Psoas muscle (tissue), 8 donors: Measurements from ENCODE around the gene RPL18A. TPM values are rescaled to one million over a fixed set of nuclear protein-coding genes. Genes with fewer than 3 reads are reported as not detected.

Experiments used
- ATAC-seq, 4 donors: fragments of 200-7000 bp; cut with Tn5 transposase; one replicate each; pipeline ENCODE4 v1.9.1; 2020; ENCODE audit warnings: moderate library complexity in 3 of 4, mild to moderate bottlenecking in 2 of 4
- DNase-seq, 2 donors: peaks; one replicate each; pipeline ENCODE4 v3.0.0-alpha.2; 2020
- H3K27ac ChIP-seq: fragments of 200-600 bp; one replicate; pipeline ENCODE4 v1.8.0; 2022
- H3K27me3 ChIP-seq, 3 donors: fragments of 200-600 bp in 1 of 3; one replicate each; pipeline versions ENCODE4 v1.6.1 to v1.8.0; 2013 to 2022; ENCODE audit warnings: low read length in 2 of 3, mild to moderate bottlenecking in 2 of 3, moderate library complexity in 1 of 3; ENCODE audit not compliant: insufficient read depth in 3 of 3
- H3K36me3 ChIP-seq, 2 donors: fragments of 200-600 bp in 1 of 2; one replicate each; pipeline versions ENCODE4 v1.6.1 to v1.8.0; 2013 to 2022; ENCODE audit warnings: low read depth in 1 of 2, mild to moderate bottlenecking in 1 of 2, moderate library complexity in 1 of 2; ENCODE audit not compliant: insufficient read depth in 1 of 2
- H3K4me1 ChIP-seq: fragments of 200-600 bp; one replicate; pipeline ENCODE4 v1.8.0; 2022
- H3K4me3 ChIP-seq: fragments of 200-600 bp; one replicate; pipeline ENCODE4 v1.8.0; 2022; ENCODE audit warnings: mild to moderate bottlenecking
- H3K9me3 ChIP-seq: fragments of 200-600 bp; one replicate; pipeline ENCODE4 v1.8.0; 2022
- WGBS, 3 donors: extraction: QIAGEN DNeasy Blood & Tissue Kit; methylation state at CpG; one replicate each; pipeline versions ENCODE4 v1.1.6 to v1.1.7; 2013; 5-methylcytosine and 5-hydroxymethylcytosine counted together
- intact Hi-C, 2 donors: fragments of 100-400 bp; cut with DNase I; formaldehyde crosslinking; loops; one replicate each; pipeline versions ENCODE4 v1.11.0 to v1.14.2; 2022
- polyA plus RNA-seq, 3 donors: library from polyadenylated mRNA; stranded (reverse); fragments of 200-250 nt; gene quantifications; one replicate each; pipeline ENCODE4 v1.2.3, GENCODE V29; 2013
- total RNA-seq, 4 donors: library from RNA; stranded (reverse); fragmentation: NEBNext Ultra II Directional in 2 of 4; extraction: Animal tissue kit (Norgen Biotek cat#: 25700) in 2 of 4; gene quantifications; one replicate each; pipeline versions ENCODE4 v1.2.1 to v1.2.4, GENCODE V29; 2021 to 2023
- TF ChIP-seq, protein P1 (sequence below): fragments of 200-600 bp; IDR thresholded peaks from one replicate; pipeline ENCODE4 v1.8.0; 2022; ENCODE audit warnings: antibody characterized with exemption
- donor health status: healthy with polysubstance abuse.
- donor health status: DM: no; HTN: no; CAD: no; lungs with moderate emphysema.
- donor health status: Bipolar disorder and iron deficiency.
- donor health status: healthy.
- donor health status: DM: yes; HTN: yes; CAD: no.
- donor health status: DM: no; HTN: no; CAD: no.
- donor health status: DM: no; HTN: no; CAD: no.
- donor health status: DM: yes; HTN: yes; CAD: no.

RPL18A gene
- total and polyA plus RNA-seq, 7 donors = 1,164 to 3,046 (median 1,735) TPM

DNA sequence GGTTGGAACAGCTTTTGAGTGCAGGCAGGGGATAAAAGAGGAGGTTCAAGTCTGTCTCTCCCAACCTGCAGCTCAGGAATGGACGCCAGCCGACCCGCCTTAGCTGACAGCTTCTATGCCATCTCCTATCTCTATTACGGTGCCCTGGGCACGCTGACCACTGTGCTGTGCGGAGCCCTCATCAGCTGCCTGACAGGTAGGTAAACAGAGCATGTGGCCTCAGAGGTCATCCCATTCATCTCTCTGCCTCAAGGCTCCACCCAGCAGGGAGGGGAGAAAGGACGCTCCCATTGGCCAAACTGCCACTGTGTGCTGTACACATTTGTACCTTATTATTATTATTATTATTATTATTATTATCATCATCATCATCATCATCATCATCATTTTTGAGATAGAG, 28.6 kb downstream of the RPL18A start:
- TF ChIP-seq, protein P1, sequence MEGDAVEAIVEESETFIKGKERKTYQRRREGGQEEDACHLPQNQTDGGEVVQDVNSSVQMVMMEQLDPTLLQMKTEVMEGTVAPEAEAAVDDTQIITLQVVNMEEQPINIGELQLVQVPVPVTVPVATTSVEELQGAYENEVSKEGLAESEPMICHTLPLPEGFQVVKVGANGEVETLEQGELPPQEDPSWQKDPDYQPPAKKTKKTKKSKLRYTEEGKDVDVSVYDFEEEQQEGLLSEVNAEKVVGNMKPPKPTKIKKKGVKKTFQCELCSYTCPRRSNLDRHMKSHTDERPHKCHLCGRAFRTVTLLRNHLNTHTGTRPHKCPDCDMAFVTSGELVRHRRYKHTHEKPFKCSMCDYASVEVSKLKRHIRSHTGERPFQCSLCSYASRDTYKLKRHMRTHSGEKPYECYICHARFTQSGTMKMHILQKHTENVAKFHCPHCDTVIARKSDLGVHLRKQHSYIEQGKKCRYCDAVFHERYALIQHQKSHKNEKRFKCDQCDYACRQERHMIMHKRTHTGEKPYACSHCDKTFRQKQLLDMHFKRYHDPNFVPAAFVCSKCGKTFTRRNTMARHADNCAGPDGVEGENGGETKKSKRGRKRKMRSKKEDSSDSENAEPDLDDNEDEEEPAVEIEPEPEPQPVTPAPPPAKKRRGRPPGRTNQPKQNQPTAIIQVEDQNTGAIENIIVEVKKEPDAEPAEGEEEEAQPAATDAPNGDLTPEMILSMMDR = no peak
- intact Hi-C loops = no loop called here
- Histone ChIP-seq H3K9me3 (no peaks in the 10 kb centered on the region), H3K27ac (no peak overlapping the region), H3K4me3 (no peak overlapping the region), H3K36me3 (no peaks in the 10 kb centered on the region), H3K27me3 (peaks cover 0 to 18% (median 5%) of the 10 kb centered on the region in 3 donors), H3K4me1 (no peaks in the 10 kb centered on the region)
- 79 to 89% (median 84%) methylated on average over 7 of the region's 7 CpGs for whole genome bisulfite sequencing, 3 donors
- DNase-seq (no peak), ATAC-seq (no peak)

DNA sequence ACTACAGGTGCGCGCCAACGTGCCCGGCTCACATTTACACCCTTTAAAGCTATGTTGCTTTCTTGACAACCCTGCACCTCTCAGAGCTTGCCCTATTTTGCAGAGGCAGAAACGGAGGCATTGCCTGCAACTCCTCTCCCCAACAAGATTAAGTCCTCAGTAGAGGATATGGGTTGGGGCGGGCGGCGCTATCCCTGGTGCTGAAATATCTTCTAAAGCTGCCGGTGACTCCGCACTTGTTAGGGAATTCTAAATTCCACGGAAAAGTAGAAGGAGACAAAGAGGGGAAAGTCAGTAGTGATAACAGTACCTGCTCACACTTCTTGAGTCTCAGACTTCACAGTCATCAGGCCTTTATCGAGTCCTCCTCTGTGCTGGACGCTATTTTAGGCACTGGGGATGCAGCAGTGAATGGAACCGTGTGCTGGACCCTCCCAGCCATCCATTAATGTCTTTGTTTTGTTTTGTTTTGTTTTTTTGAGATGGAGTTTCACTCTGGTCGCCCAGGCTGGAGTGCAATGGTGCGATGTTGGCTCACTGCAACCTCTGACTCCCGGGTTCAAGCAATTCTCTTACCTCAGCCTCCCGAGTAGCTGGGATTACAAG, 30.0 kb downstream of the RPL18A start:
- intact Hi-C loops = no loop called here
- H3K4me3 ChIP-seq = no peak overlapping the region
- H3K36me3 ChIP-seq = no peaks in the 10 kb centered on the region
- H3K27me3 ChIP-seq = peaks cover 0 to 24% (median 8%) of the 10 kb centered on the region in 3 donors
- H3K27ac ChIP-seq = no peak overlapping the region
- 22 to 24% (median 23%) methylated on average over 18 of the region's 18 CpGs for WGBS, 3 donors
- H3K9me3 ChIP-seq = no peaks in the 10 kb centered on the region
- ATAC-seq (no peak), DNase-seq (no peak)
- TF ChIP-seq, protein P1 = no peak
- H3K4me1 ChIP-seq = no peaks in the 10 kb centered on the region

DNA sequence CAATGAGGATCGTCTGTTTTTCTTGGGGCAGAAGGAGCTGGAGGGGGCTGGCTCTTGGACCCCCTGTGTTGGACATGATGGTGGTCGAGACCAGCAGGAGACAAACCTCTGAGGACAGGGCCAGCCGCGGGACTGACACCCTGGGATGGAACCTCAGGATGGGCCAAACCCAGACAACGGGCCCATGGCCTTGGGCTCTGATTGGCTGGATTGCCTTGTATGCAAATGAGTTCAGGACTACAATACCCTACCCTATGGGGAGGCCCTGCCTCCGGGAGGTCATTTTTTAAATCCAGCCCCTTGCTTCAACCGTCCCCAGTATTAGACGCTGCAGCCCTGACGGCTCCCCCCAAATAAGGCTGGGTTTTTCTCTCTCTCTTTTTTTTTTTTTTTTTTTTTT, 34.1 kb downstream of the RPL18A start:
- no peaks in the 10 kb centered on the region for H3K4me1 ChIP-seq
- H3K9me3 ChIP-seq = no peaks in the 10 kb centered on the region
- ATAC-seq (no peak), DNase-seq (no peak)
- H3K27me3 ChIP-seq = peaks cover 0 to 42% (median 8%) of the 10 kb centered on the region in 3 donors
- TF ChIP-seq, protein P1 = no peak
- WGBS, 3 donors = 66 to 76% (median 70%) methylated on average over 9 of the region's 9 CpGs
- intact Hi-C loops = no loop called here
- no peak overlapping the region for H3K4me3 ChIP-seq
- no peaks in the 10 kb centered on the region for H3K36me3 ChIP-seq
- H3K27ac ChIP-seq = no peak overlapping the region

DNA sequence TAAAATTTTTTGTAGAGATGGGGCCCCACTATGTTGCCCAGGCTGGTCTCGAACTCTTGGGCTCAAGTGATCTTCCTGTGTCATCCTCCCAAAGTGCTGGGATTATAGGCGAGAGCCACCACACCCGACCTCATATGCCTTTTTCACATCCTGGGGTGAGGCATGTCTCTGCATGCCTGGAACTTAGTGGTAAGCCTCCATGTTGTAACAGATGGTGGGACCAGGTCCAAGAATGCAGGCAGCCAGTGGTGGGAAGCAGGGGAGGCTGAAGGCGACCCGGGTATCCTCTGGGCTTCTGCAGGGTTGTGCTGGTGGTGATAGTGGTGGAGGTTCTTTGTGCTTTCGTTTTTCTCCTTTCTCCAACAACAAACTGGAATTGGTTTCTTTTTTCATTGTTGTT, 43.0 kb downstream of the RPL18A start:
- intact Hi-C loops = no loop called here
- Histone ChIP-seq H3K9me3 (no peaks in the 10 kb centered on the region), H3K4me3 (no peak overlapping the region), H3K27ac (no peak overlapping the region), H3K36me3 (no peaks in the 10 kb centered on the region), H3K27me3 (peaks cover 0 to 20% (median 0%) of the 10 kb centered on the region in 3 donors), H3K4me1 (no peaks in the 10 kb centered on the region)
- ATAC-seq (no peak), DNase-seq (no peak)
- TF ChIP-seq, protein P1 = no peak
- WGBS, 3 donors = 24 to 40% (median 28%) methylated on average over 6 of the region's 6 CpGs

DNA sequence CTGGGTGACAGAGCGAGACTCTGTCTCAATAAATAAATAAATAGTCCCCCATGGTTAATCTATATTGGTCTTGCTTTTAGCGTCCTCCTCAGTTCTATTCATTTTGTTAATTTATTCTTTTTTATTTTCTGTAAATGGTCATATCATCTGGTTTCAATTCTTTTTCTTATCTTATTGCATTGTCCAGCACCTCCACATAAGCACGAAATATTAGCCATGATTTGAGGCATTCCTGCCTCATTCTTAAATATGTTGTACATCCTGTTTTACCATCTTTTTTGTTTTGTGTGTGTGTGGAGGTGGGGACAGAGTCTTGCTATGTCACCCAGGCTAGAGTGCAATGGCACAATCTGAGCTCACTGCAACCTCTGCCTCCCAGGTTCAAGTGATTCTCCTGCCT, 48.5 kb downstream of the RPL18A start:
- H3K4me1 ChIP-seq = no peaks in the 10 kb centered on the region
- 86 to 92% (median 88%) methylated on average over 3 of the region's 3 CpGs for WGBS, 3 donors
- DNase-seq (no peak), ATAC-seq (no peak)
- no peak overlapping the region for H3K4me3 ChIP-seq
- TF ChIP-seq, protein P1 = no peak
- H3K27ac ChIP-seq = no peak overlapping the region
- peaks cover 0 to 6% (median 0%) of the 10 kb centered on the region in 3 donors for H3K27me3 ChIP-seq
- intact Hi-C loops = no loop called here
- H3K9me3 ChIP-seq = peaks cover 13% of the 10 kb centered on the region
- no peaks in the 10 kb centered on the region for H3K36me3 ChIP-seq
